ENCODE results near the gene MAML3.

- TF ChIP-seq NFRKB (IDR thresholded peaks at IDR 0.05) (no peak), FOXK2 (IDR thresholded peaks at IDR 0.05) (no peak), ZNF384 (IDR thresholded peaks at IDR 0.05) (no peak), ELF4 (IDR thresholded peaks at IDR 0.05) (no peak), HDGF (IDR thresholded peaks at IDR 0.05; ENCODE audit: borderline replicate concordance) (no peak)
Measured at GRCh38 chr4:139965789-139966188, 188.2 kb downstream of the MAML3 start.
